Liver (tissue), 3 donors: ENCODE data around the gene CRISPLD2.

Experiments used
- CTCF ChIP-seq: fragments of 150-350 bp; IDR thresholded peaks from 2 replicates; pipeline ENCODE4 v1.5.1; 2017; ENCODE audit warnings: improper control_type of control experiment, low read depth, low read length; ENCODE audit not compliant: missing input control
- HNF4G ChIP-seq: IDR thresholded peaks from 2 replicates; pipeline ENCODE4 v1.6.1; 2016; ENCODE audit warnings: antibody characterized with exemption
- JUND ChIP-seq, 2 donors: IDR thresholded peaks; 2 replicates each; pipeline ENCODE4 v1.6.1; 2016; ENCODE audit warnings: antibody characterized with exemption in 2 of 2
- MAX ChIP-seq: IDR thresholded peaks from 2 replicates; pipeline ENCODE4 v1.6.1; 2016; ENCODE audit warnings: antibody characterized with exemption
- RAD21 ChIP-seq, 2 donors: IDR thresholded peaks; 2 replicates each; pipeline ENCODE4 v1.6.1; 2016; ENCODE audit warnings: antibody characterized with exemption in 2 of 2, mild to moderate bottlenecking in 2 of 2
- donor health status: healthy.
- donor health status: healthy.

GRCh38 chr16:84817206-84817605, 2.6 kb upstream of the CRISPLD2 start:
- TF ChIP-seq MAX (no peak), JUND (IDR thresholded peaks at IDR 0.05) (no peak), CTCF (no peak), RAD21 (IDR thresholded peaks at IDR 0.05) (no peak), HNF4G (no peak)
